Fibroblast of lung (primary cell): ENCODE data around the gene DLGAP1. TPM values are rescaled to one million over a fixed set of nuclear protein-coding genes. Genes with fewer than 3 reads are reported as not detected.

Source experiments
- DNase-seq, 2 donors: peaks; one replicate each; pipeline versions ENCODE4 v3.0.0 to v3.0.0-alpha.2; 2010; ENCODE audit warnings: low read depth in 2 of 2
- H2AFZ ChIP-seq: 2 replicates; pipeline ENCODE4 v1.5.1; 2012; ENCODE audit warnings: low read length, control low read depth, inconsistent platforms
- H3K27ac ChIP-seq: 2 replicates; pipeline ENCODE4 v1.5.1; 2011; ENCODE audit warnings: low read length, control low read depth; ENCODE audit not compliant: insufficient read depth
- H3K27me3 ChIP-seq: 2 replicates; pipeline ENCODE4 v1.5.1; 2011; ENCODE audit warnings: mild to moderate bottlenecking, low read length; ENCODE audit not compliant: control insufficient read depth, insufficient read depth
- H3K36me3 ChIP-seq: 2 replicates; pipeline ENCODE4 v1.5.1; 2011; ENCODE audit warnings: low read length; ENCODE audit not compliant: control insufficient read depth, insufficient read depth
- H3K4me1 ChIP-seq: 2 replicates; pipeline ENCODE4 v1.5.1; 2011; ENCODE audit warnings: low read length; ENCODE audit not compliant: control insufficient read depth, insufficient read depth; ENCODE audit errors: extremely low read depth
- H3K4me2 ChIP-seq: 2 replicates; pipeline ENCODE4 v1.5.1; 2011; ENCODE audit warnings: low read length, control low read depth; ENCODE audit not compliant: insufficient read depth; ENCODE audit errors: extremely low read depth
- H3K4me3 ChIP-seq, 4 experiments: fragments of 200-600 bp in 1 of 4; sonication (generic) in 1 of 4; replicated peaks in 1 of 4; 2 replicates each; pipeline ENCODE4 v1.5.1; 2011 to 2016; ENCODE audit warnings: low read length in 4 of 4, low read depth in 3 of 4, mild to moderate bottlenecking in 3 of 4, control low read depth in 2 of 4, inconsistent platforms in 1 of 4, mixed read lengths in 1 of 4; ENCODE audit not compliant: insufficient read depth in 1 of 4; ENCODE audit errors: control extremely low read depth in 1 of 4
- H3K79me2 ChIP-seq: 2 replicates; pipeline ENCODE4 v1.5.1; 2012; ENCODE audit warnings: mild to moderate bottlenecking, low read length, inconsistent platforms; ENCODE audit not compliant: control insufficient read depth, insufficient read depth
- H3K9ac ChIP-seq: 2 replicates; pipeline ENCODE4 v1.5.1; 2011; ENCODE audit warnings: mild to moderate bottlenecking, low read length, control low read depth; ENCODE audit not compliant: insufficient read depth
- H3K9me3 ChIP-seq: 2 replicates; pipeline ENCODE4 v1.5.1; 2012; ENCODE audit warnings: low read depth, low read length; ENCODE audit not compliant: control insufficient read depth, insufficient read depth
- H4K20me1 ChIP-seq: 2 replicates; pipeline ENCODE4 v1.5.1; 2011; ENCODE audit warnings: low read length; ENCODE audit not compliant: control insufficient read depth, insufficient read depth; ENCODE audit errors: extremely low read depth
- CTCF ChIP-seq, 2 donors: IDR thresholded peaks in 1 of 2; conservative IDR thresholded peaks in 1 of 2; 1 replicate in 1 of 2; 2 replicates in 1 of 2; pipeline ENCODE4 v1.5.1; 2011 to 2012; ENCODE audit warnings: low read length in 2 of 2, control low read depth in 1 of 2, inconsistent platforms in 1 of 2, low read depth in 1 of 2, mild to moderate bottlenecking in 1 of 2
- EZH2 ChIP-seq: IDR thresholded peaks from 2 replicates; pipeline ENCODE4 v1.5.1; 2012; ENCODE audit warnings: low read length, control low read depth, mild to moderate bottlenecking; ENCODE audit errors: missing control alignments
- polyA plus RNA-seq, 2 donors: library from polyadenylated mRNA; depleted of rRNA in 1 of 2; stranded (reverse) in 1 of 2; unstranded in 1 of 2; fragments of >200 nt; gene quantifications; 2 replicates each; pipeline ENCODE4 v1.2.1, GENCODE V29; 2011 to 2012; ENCODE audit warnings: missing spikeins in 1 of 2
- total RNA-seq: library from RNA; depleted of rRNA; stranded (reverse); fragments of >200 nt; gene quantifications from 2 replicates; pipeline ENCODE4 v1.2.1, GENCODE V29; 2014

DLGAP1 gene
- total and polyA plus RNA-seq, 2 donors (not counting 1 experiment from before 2014, with no cell fraction given): 0.16 to 0.17 TPM

GRCh38 chr18:3631887-3632286 is 823.2 kb downstream of the DLGAP1 start:
- no peaks in the 10 kb centered on the region for H3K79me2 ChIP-seq
- no peak for TF ChIP-seq EZH2
- TF ChIP-seq CTCF (conservative IDR thresholded peaks at IDR 0.05 in 1 of 2, IDR thresholded peaks at IDR 0.05 in 1 of 2; ENCODE audit: low read depth in 1 of 2, low read length in 2 of 2): no peak
- H3K27me3 ChIP-seq: no peaks in the 10 kb centered on the region
- no peak for DNase-seq
- no peak overlapping the region for H3K4me2 ChIP-seq
- no peak overlapping the region for H3K9ac ChIP-seq
- no peak overlapping the region for H3K4me3 ChIP-seq
- no peaks in the 10 kb centered on the region for H3K9me3 ChIP-seq
- no peak overlapping the region for H2AFZ ChIP-seq
- H3K27ac ChIP-seq: no peak overlapping the region
- no peaks in the 10 kb centered on the region for H4K20me1 ChIP-seq
- H3K36me3 ChIP-seq: no peaks in the 10 kb centered on the region
- no peaks in the 10 kb centered on the region for H3K4me1 ChIP-seq

DNA sequence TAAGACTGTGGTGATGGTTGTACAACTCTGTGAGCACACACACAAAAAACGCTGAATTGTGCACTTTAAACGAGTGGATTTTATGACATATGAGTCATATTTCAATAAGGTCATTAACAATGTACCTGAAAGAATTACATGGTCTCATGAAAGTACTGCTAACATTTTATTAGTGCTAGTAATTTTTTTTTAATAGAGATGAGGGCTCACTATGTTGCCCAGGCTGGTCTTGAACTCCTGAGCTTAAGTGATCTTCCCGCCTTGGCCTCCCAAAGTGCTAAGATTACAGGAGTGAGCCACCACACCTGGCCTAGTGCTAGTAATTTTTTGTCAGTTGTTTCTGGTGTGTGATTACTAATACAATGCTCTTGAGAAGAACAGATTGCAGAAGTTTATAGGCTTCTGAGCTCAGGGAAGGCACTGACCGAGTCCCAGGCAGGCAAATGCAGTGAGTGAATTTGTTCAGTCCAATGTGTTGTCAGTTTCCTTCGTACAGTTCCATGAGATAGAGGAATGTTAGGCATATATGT is 828.1 kb downstream of the DLGAP1 start:
- no peak overlapping the region for H2AFZ ChIP-seq
- no peak overlapping the region for H3K4me3 ChIP-seq
- H4K20me1 ChIP-seq: no peaks in the 10 kb centered on the region
- H3K9ac ChIP-seq: no peak overlapping the region
- no peak for DNase-seq
- H3K9me3 ChIP-seq: no peaks in the 10 kb centered on the region
- H3K79me2 ChIP-seq: no peaks in the 10 kb centered on the region
- TF ChIP-seq EZH2 (no peak), CTCF (conservative IDR thresholded peaks at IDR 0.05 in 1 of 2, IDR thresholded peaks at IDR 0.05 in 1 of 2; ENCODE audit: low read depth in 1 of 2, low read length in 2 of 2) (no peak)
- H3K36me3 ChIP-seq: no peaks in the 10 kb centered on the region
- no peak overlapping the region for H3K27ac ChIP-seq
- H3K4me2 ChIP-seq: no peak overlapping the region
- no peaks in the 10 kb centered on the region for H3K27me3 ChIP-seq
- peaks cover 23% of the 10 kb centered on the region for H3K4me1 ChIP-seq

- H3K79me2 ChIP-seq: no peaks in the 10 kb centered on the region
- H4K20me1 ChIP-seq: no peaks in the 10 kb centered on the region
- peak overlapping the region; percentile 99 for H3K27ac ChIP-seq
- peaks cover 23% of the 10 kb centered on the region for H3K4me1 ChIP-seq
- TF ChIP-seq CTCF (conservative IDR thresholded peaks at IDR 0.05 in 1 of 2, IDR thresholded peaks at IDR 0.05 in 1 of 2; ENCODE audit: low read depth in 1 of 2, low read length in 2 of 2): no peak
- no peak for TF ChIP-seq EZH2
- no peak for DNase-seq
- H3K27me3 ChIP-seq: no peaks in the 10 kb centered on the region
- no peak overlapping the region for H2AFZ ChIP-seq
- H3K9ac ChIP-seq: no peak overlapping the region
- no peaks in the 10 kb centered on the region for H3K9me3 ChIP-seq
- H3K4me2 ChIP-seq: peak overlapping the region; percentile 48
- no peaks in the 10 kb centered on the region for H3K36me3 ChIP-seq
- H3K4me3 ChIP-seq: no peak overlapping the region
Measured at GRCh38 chr18:3625742-3626091, 829.4 kb downstream of the DLGAP1 start.
